ENCODE measurements around the gene ZNF215. TPM values are rescaled to one million over a fixed set of nuclear protein-coding genes. Genes with fewer than 3 reads are reported as not detected.

Gene ZNF215
- total and polyA plus RNA-seq, 2 of the 8 experiments (the other 6 are each of a cell fraction or from before 2014, with no cell fraction given): 6.4 to 17.9 TPM

GRCh38 chr11:6920702-6921101, 5.5 kb upstream of the ZNF215 start, which contains the start of gene OR2D3 (continued):
- TF ChIP-seq CHD7 (IDR thresholded peaks at IDR 0.05; ENCODE audit: insufficient replicate concordance, low read length) (no peak), ASH2L (IDR thresholded peaks at IDR 0.05; ENCODE audit: low read length) (no peak), JUND (IDR thresholded peaks at IDR 0.05; ENCODE audit: low read length) (no peak)

Data from H1 (cell line).